ENCODE results near the gene CPNE5.
"Not testable (repeated sequence)": the region's sequence is repeated elsewhere in the genome, so short reads cannot be mapped to it uniquely, and the experiment has no call there.

The CPNE5 gene

DNA sequence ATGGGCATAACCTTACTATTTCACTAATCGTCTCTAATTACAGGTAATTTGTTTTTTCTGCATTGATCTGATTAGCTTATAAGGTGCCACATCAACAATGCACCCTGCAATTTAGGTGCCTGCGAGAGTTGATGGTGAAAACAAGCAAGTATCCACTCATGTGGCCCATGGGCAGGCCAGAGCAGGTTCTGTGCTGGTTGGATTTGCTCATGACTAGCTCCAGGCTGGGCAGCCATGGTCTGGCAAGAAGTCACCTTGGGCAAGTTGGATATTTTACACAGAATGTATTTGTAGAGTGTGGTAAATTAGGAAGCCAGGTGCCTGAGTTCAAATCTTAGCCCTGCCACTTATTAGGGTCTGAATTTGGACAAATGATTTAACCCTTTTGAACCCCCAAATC lies 116.4 kb downstream of the CPNE5 start:
- DNase-seq, result no peak

DNA sequence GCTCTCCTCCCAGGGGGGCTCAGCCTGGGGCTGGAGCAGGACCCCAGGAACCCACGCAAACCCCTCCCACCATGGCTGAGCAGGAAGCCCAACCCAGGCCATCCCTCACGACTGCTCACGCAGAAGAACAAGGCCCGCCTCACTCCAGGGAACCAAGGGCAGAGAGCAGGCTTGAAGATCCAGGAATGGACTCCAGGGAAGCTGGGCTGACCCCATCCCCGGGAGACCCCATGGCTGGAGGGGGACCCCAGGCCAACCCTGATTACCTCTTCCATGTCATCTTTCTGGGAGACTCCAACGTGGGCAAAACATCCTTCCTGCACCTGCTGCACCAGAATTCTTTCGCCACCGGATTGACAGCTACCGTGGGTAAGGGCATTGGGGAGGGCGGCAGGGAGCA lies 116.9 kb downstream of the CPNE5 start:
- no peak for DNase-seq

DNA sequence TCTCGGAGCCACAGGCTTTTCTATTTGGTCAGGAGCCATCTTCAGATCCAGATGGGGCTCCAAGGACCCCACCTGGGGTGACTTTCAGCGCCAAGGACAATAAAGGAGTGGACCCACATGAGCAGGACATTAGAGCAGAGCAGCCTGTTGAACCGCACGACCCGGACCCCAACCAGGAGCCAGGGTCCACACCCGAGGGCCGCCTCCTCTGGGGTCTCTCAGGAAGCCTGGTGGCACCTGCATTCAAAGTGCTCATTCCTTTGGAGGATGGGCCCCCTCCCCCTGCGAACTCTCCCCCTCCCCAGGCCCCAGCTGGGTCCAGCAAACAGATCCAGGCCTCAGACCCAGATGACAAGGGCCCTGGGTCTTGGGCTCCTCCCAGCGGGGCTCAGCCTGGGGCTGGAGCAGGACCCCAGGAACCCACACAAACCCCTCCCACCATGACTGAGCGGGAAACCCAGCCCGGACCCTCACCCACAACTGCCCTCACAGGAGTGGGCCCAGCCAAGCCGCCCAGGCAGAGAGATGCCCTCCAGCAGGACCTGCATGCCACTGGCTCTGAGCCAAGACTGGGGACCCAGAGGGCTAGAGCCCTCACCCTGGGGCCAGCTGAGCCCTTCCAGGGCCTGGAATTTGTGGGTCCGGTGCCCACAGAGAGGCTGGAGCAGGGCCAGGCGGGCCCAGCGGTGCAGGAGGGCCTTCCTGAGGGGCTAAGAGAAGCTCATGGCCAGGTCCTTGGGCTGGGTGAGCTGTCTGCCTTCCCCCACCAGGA lies 117.7 kb downstream of the CPNE5 start:
- no peak for DNase-seq

DNA sequence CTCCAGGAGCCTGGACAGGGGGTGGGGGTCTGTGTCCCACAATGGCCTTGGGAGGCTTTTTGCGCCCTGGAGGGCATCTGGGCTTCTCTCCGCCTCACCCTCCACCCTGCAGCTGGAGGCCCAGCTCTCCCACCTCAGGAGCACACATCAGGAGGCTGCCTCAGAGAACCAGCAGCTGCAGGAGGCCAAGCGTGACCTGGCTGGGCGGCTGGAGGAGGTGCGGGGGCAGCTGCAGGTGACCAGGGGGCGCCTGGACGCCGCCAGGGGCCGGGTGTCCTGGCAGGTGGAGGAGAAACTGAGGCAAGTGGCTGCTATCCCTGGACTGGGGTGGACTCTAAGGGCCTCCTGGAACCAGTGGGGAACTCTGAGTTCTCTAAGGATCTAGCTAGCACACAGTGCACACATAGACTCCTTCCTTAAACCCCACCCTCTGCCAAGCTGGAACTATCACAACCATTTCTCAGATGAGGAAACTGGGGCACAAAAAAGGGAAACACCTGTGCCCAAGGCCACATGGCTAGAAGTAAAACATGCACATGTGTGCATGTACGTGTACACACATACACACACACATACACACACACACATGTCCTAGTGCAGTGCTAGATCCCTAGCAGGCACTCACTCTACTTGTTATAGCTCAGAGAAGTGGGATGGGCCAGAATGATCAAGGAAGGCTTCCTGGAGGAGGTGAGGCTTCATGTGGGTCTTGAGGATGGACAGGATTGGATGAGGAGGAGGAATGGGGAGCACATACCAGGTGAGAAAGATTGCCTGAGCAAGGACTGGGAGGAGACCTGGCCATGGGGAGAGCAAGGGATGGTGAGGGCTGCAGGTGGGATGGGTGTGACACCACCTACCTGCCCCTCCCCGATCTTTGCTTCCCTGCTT lies 118.7 kb downstream of the CPNE5 start:
- peak in 1 of 4 experiments; percentile 22 for DNase-seq

DNA sequence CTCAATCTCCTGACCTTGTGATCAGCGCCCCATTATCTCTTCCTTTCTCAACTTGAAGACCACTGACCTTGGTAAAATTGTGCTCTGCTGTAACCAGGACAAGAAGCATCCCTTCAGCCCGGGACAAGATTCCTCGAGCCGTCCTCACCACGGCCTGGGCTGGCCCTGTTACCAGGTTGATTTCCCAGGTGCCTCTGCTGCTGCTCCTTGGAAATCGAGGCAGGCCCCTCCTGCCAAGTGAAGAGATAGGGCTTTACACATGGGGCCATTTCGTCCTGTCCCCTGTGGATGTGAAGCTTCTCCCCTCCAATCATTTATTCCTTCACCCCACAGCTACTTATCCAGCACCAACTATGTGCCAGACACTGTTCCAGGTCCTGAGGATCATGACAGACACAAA lies 120.1 kb downstream of the CPNE5 start:
- DNase-seq, result no peak

DNA sequence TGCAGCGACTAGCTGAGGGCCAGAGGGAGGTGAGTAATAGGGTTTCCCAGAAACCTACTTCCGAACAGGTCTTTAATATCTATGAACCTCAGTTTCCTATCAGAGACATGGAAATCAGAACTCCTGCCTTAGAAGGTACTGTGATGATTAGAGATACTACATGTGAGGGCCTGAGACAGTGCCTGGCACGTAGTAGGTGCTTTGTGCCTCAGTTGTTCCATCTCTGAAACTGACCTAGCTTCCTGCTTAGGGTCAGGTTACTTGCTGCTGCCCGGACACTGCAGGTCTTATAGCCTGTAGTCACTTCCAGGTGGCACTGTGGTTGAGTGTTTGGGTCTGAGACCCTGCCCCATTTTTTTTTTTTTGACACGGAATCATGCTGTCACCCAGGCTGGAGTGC lies 120.7 kb downstream of the CPNE5 start:
- DNase-seq, result no peak

DNA sequence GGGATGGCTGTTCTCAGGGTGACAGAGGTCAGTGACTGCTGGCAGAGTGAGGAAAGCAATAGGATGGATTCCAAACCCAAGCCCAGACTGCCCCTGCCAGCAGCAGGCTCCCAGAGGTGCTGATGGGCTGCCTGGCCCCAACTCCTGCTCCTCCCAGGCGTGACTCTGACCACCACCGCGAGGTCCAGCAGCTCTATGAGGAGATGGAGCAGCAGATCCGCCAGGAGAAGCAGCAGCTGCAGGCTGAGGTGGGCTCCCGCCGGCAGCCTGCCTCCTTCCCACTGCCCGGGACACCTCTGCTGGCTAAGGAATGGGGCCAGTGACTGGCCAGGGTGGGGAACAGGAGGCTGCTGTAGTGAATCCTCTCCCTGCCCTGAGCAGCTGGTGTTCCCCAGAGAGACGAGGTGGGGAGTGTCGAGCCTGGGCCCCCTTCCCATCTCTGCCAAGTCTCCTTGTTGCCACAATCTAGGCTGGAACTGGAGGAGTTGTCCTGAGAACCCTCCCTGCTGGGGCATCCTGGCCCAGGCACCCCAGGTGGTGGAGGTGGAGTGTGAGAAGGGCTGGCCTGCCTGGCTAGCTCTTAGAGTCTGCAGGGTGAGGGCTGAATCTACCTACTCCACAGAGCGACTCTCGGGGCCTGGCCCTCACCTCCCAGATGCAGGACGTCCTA lies 121.2 kb downstream of the CPNE5 start:
- no peak for DNase-seq

DNA sequence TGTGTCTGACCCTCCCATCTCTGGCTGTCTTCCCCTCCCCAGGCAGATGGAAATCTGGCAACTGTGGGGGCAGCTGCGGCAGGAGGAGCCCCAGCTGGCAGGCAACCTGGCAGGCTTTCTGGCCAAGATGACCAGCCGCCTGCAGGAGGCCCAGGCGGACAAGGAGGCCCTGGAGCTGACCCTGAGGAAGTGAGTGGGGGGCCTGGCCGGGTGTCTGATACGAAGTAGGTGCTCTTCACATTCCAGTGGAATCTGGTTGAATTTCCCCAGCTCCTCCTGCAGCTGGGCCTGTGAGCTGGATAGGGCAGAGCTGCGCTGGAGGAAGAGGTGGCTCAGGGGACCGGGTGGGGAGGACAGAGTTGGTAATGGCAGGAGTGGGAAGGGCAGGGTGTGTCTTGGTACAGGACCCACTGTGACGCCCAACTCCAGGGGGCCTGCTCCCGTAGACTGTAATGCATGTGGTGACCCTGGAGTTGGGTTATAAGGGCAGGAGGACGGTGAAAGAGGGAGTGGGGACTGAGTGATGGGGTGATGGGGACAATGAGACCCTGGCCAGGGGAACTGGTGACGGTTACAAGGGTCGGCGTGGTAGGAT lies 121.9 kb downstream of the CPNE5 start:
- no peak for DNase-seq

DNA sequence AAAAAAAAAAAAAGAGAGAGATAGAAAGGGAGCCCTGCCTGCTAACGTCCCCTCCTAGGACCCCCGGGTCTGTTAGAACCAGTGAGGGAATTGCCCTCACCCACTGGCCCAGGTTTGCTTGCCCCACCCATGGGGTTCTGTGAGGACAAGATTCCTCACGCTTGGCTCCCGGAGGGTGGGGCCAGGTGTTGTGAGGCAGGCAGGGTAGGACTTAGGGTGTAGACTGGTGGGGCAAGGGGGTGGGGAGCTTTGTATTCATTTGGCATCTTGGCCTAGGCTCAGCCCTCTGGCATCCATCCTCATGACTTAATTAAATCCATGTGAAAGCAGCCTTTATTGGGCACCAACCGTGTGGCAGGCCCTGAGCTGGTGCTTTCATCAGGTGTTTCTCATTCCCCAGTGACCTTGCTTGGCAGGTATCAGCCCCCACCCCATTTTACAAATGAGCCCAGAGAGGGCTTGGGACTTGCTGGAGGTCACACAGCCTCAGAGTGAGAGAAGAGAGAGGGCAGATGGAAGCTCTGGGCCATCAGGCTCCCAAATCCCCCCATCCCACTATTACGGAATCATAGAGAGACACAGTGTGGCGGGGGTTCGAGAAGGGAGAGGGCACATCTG lies 122.7 kb downstream of the CPNE5 start:
- DNase-seq, result no peak

DNA sequence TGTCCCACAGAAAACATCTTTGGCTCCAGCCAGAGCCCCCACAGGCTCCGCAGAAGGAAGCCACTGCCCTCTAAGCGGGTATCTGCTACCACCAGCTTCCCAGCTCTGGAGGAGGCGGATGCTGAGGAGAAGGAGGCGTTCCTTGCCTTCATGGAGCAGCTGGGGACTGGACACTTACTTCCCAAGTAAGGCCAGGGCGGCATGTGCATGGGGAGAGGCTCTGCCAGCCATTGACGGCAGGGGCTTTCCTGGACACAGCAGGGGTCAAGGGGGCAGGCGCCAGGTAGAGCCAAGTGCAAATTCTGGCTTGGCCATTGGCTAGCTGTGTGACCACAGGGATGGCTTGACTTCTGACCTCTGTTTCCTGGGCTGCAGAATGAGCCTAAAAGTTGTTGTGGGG lies 123.8 kb downstream of the CPNE5 start:
- no peak for DNase-seq

DNA sequence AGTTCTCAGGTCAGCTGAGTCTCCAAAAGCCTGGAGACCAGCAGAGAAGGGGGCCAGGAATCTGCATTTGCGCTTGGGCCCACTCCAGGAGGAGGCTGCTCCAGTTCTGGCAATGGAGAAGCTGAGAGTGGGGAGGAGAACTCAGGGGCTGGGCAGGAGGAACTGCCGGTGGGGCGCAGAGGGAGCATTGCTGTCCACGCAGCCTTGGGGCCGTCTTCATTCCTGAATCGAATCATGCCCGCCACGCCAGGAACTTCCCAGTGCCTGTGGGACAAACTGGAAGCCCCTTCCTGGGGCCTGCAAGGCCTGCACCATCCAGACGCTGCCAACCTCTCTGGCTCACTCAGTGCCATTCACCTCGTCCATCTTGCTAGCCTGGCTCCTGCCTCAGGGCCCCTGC lies 124.7 kb downstream of the CPNE5 start:
- DNase-seq, result no peak

DNA sequence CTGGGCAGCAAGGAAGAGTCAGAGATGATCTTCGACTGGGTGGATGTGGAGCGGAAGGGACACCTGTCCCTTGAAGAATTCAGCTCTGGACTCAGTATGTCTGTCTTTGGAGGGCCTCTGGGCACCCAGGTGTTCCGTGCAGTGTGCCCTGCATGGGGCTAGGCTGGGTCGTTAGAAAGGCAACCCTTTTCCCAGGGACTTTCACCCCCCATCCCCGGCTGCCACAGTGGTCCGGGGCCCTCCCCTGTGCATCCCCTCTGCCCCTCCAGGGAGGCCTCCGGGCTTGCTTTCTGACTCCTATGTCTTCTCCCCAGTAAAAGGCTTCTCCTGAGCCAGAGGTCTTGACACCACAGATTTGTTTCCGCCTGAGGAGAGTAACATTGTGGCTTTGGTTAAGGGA lies 125.4 kb downstream of the CPNE5 start:
- no peak for DNase-seq

DNA sequence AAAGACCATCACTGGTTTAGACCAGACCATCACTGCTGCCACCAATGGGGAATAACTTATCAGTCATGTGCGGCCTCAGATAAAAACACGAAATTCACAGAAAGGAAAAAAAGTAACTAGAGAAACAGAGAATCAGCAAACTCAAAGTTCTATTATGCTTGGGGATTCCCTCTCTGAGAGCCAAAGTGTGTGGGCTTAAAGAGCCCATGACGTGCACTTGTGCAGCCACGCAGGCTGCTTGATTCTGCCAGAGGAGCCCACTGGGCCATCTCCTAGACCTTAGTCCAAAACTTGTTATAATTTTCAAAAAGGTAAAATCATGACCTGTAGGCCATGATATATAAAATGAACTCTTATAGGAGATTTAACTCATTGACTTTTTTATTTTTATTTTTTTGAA lies 126.4 kb downstream of the CPNE5 start:
- no peak for DNase-seq

DNA sequence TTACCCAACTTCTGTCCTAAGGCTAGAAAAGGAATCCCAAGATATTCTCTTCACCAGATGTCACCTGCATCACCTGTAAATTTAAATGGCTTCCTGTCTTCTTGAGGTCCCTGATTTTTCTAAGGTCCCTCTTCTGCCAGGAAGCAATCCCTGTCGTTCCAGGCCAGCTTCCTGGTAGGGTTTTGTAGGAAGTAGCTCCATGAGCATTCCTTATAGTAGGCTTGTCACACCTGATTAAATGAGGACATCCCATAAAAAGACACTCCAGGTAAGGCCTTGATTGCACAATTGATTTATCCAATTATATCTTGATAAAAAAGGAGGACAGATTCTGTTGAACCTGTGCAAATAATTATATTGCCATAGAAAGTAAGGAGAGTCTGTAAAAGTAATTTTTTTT lies 132.9 kb downstream of the CPNE5 start:
- no peak for DNase-seq

DNA sequence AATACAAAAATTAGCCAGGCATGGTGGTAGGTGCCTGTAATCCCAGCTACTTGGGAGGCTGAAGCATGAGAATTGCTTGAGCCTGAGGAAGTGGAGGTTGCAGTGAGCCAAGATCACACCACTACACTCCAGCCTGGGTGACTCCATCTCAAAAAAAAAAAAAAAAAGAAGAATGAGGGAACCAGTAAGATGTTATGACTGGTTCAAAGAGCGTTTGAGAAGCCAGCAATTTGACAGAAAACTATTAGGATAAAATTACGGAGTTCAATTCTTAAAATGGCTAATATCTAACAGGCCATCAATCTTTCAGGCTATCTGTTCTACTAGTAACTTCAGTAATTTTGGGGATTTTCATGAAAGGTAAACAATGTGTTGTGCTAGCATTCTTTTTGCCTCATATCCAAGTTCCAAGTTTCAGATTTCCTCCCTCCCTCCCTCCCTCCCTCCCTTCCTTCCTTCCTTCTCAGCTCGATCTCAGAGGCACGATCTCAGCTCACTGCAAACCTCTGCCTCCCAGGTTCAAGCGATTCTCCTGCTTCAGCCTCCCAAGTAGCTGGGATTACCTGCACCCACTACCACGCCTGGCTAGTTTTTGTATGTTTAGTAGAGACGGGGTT lies 134.2 kb downstream of the CPNE5 start:
- DNase-seq, result not testable (repeated sequence)

DNA sequence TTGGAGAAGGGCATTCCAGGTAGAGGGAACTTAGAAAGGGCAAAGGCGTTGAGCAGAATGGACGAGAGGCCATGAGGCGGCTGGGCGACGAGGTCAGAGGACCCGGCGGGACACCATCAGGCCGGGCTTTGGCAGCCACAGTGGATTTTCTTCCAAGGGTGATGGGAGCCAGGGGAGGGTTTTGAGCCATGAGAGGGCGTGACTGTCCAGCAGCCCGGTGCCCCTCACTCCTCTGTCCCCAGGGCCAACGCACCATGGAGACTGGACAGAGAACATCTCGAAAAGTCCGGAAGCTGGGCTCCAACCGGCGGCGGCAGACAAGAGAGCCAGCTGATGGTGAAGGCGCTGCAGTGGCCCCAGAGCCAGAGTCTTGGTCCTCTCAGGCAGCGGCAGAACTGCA lies 135.3 kb downstream of the CPNE5 start:
- no peak for DNase-seq

DNA sequence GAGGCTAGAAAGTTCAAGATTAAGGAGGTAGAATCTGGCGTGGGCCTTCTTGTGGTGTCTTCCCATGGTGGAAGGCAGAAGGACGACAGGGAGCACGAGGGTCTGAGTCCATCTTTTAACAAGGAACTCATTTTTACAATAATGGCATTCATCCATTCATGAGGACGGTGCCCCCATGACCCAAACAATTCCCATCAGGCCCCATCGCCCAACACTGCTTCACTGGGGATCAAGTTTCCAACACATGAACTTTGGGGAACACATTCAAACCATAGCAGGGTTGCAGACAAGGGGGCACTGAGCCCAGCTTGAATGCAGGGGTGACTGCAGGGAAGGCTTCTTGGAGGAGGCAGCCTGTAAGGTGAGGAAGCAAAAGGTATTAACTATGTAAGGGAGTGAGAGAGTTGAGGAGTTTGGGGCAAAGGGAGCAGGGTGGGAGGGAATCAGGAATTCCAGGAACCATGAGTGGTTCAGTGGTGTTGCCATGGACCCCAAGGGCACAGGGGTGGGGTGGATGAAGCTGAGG lies 136.1 kb downstream of the CPNE5 start:
- DNase-seq, result no peak

DNA sequence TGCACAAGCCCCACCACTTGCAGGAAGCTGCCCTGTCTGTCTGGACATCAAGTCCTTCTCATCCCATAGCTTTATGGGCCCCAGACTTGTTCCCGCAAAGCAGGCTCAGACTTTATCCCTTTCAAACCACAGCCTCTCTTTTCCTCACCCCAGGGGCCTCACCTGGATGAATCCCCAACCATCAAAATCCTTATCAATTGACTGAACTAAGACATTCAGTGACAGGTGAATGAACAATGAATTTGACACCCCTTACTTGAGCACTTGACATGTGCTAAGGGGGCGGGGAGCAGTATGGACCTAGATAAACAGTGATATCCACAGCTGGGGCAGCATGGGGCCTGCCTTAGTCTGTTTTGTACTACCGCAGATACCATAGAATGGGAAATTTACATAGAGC lies 136.6 kb downstream of the CPNE5 start:
- DNase-seq, result no peak

DNA sequence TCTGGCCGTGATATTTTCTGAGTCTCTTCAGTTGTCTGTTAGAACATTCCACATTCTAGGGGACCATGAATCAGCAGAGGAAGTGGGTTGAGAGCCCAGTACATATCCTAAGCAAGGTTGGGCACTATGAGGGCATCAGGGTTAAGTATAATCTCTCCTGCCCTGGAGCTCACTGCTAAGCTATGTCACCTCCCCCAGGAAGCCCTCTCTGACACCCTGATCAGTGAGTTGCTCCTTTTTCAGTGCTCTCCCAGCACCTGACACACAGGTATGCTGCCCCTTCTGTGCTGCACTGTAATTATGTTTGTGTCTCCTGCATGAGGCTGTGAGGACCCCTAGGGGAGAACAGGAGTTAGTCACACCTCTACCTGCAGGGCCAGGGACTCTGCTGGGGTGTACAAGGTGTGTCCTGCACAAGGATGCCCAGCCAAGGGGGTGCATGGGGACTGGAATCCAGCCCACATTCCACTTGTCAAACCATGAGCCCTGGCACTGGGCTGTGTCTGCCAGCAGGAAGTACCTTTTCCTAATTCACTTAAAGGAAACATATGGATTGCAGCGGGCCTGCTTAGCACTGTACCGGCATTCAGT lies 137.7 kb downstream of the CPNE5 start:
- DNase-seq, result peak in 3 of 4 experiments; percentile 26 to 58 (median 56)

DNA sequence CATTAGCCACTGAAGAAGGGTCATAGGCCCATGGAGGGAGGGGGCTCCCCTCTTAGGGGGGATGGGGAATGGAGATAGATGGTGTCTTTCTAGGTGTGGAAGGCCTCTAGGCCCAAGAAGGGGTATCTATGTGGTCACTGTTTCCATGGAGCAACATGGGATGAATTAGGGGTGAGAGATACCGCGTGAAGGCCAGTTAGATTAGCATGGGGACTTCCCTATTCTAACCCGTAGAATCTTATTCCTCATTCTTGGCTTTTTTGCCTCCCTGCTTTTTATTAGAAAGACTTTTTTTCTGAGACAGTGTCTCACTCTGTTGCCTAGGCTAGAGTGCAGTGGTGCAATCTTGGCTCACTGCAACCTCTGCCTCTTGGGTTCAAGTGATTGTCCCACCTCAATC lies 138.4 kb downstream of the CPNE5 start:
- peak; percentile 44 to 73 (median 58) for DNase-seq

DNA sequence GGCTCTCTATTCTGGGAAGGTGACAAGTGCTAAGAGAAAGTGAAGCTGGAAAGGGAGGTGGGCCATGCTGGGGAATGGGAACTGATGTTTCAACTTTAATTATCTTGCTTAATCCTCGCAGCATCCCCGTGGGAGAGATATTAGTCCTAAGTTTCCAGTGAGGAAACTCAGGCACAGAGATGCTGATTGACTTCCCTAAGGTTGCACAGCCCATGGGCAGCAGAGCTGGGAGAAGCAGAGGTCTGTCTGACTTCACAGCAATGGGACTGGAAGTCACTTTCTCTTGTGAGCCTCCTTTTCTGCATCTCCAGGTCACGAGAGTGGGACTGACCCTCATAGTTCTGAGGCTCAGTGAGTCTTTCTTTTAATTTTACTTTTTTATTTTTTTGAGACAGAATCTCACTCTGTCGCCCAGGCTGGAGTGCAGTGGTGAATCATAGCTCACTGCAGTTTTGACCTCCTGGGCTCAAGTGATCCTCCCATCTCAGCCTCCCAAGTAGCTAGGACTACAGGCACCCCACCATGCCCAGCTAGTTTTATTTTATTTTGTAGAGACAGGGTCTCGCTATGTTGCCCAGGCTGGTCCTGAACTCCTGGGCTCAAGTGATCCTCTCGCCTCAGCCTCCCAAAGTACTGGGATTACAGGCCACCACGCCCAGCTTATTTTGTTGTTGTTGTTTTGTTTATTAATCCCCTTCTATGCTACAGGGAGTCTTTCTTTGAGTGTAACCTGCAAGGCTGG lies 139.0 kb downstream of the CPNE5 start:
- DNase-seq, result no peak
